K562 (cell line): ENCODE measurements around the gene CCDC152. TPM values are rescaled to one million over a fixed set of nuclear protein-coding genes. Genes with fewer than 3 reads are reported as not detected.

ENCODE experiments used
- ATAC-seq: fragments of 200-7000 bp; cut with Tn5 transposase; 3 replicates; pipeline ENCODE4 v1.9.1; 2020; ENCODE audit warnings: moderate library complexity
- BruUV-seq: library from RNA; stranded (reverse); fragments of 400-500 nt; replicated peaks from 2 replicates; lab custom pipeline; 2021; lab: Mats Ljungman, UMichigan
- CTCF ChIA-PET: fragments of 300-600 bp; formaldehyde crosslinking; extraction: SDS; loops from one replicate; lab custom pipeline; 2021; ENCODE audit warnings: low intra/inter-chr PET ratio; lab: Yijun Ruan, JAX
- POLR2A ChIA-PET: fragments of 300-600, 350-650 bp; sonication (Branson Sonifier 250); formaldehyde crosslinking; extraction: SDS; loops from one replicate; lab custom pipeline; 2021; ENCODE audit warnings: antibody characterized with exemption, inconsistent platforms; lab: Yijun Ruan, JAX
- DNase-seq, 4 experiments: peaks; one replicate each; pipeline versions ENCODE4 v3.0.0 to v3.0.0-alpha.2; 2011 to 2018; ENCODE audit warnings: low spot score in 3 of 4, mixed read lengths in 3 of 4; ENCODE audit errors: extremely low read depth in 1 of 4
- FAIRE-seq: peaks from 2 replicates; lab custom pipeline; 2011; peaks lifted over from hg19 to GRCh38; lab: Jason Lieb, UNC
- H2AFZ ChIP-seq: 2 replicates; pipeline ENCODE4 v1.6.0; 2011; ENCODE audit warnings: low read depth, low read length, control low read depth, inconsistent platforms
- H3K27ac ChIP-seq: fragments of 200-600 bp; 3 replicates; pipeline ENCODE4 v1.8.0; 2011; ENCODE audit warnings: low read depth, mild to moderate bottlenecking, control low read depth, inconsistent platforms, low read length, moderate library complexity, mixed read lengths; ENCODE audit errors: extremely low read depth
- H3K27me3 ChIP-seq, 2 experiments: fragments of 300-600 bp in 1 of 2; 2 replicates in 1 of 2; 3 replicates in 1 of 2; pipeline versions ENCODE4 v1.6.0 to v1.8.0; 2011; ENCODE audit warnings: inconsistent platforms in 2 of 2, low read length in 2 of 2, mild to moderate bottlenecking in 1 of 2, mixed read lengths in 1 of 2, moderate library complexity in 1 of 2; ENCODE audit not compliant: control insufficient read depth in 2 of 2, insufficient read depth in 2 of 2
- H3K36me3 ChIP-seq: fragments of 300-600 bp; 3 replicates; pipeline ENCODE4 v1.8.0; 2011; ENCODE audit warnings: mild to moderate bottlenecking, low read length, inconsistent platforms; ENCODE audit not compliant: control insufficient read depth, insufficient read depth
- H3K4me1 ChIP-seq, 2 experiments: fragments of 200-600 bp in 1 of 2; replicated peaks in 1 of 2; 2 replicates in 1 of 2; 3 replicates in 1 of 2; pipeline versions ENCODE4 v1.5.1 to v1.8.0; 2011; ENCODE audit warnings: inconsistent platforms in 2 of 2, low read length in 2 of 2, mild to moderate bottlenecking in 1 of 2, mixed read lengths in 1 of 2, moderate library complexity in 1 of 2; ENCODE audit not compliant: control insufficient read depth in 2 of 2, insufficient read depth in 2 of 2
- H3K4me2 ChIP-seq: 2 replicates; pipeline ENCODE4 v1.6.1; 2011; ENCODE audit warnings: low read length, control low read depth, inconsistent platforms, mixed read lengths; ENCODE audit not compliant: insufficient read depth
- H3K4me3 ChIP-seq: fragments of 200-600 bp; sonication (generic), shearing (Covaris generic); 2 replicates; pipeline ENCODE4 v1.5.1; 2016; ENCODE audit warnings: control low read depth, inconsistent platforms
- H3K79me2 ChIP-seq: fragments of 200-600 bp; 3 replicates; pipeline ENCODE4 v1.8.0; 2011; ENCODE audit warnings: low read length, inconsistent platforms; ENCODE audit not compliant: control insufficient read depth, insufficient read depth
- H3K9ac ChIP-seq, 2 experiments: 2 replicates each; pipeline versions ENCODE4 v1.6.0 to v1.6.1; 2011; ENCODE audit warnings: low read depth in 2 of 2, low read length in 2 of 2, control low read depth in 1 of 2, inconsistent platforms in 1 of 2, mild to moderate bottlenecking in 1 of 2, mixed read lengths in 1 of 2; ENCODE audit not compliant: insufficient read depth in 1 of 2
- H3K9me1 ChIP-seq: one replicate; pipeline ENCODE4 v1.6.0; 2011; ENCODE audit warnings: inconsistent platforms, mild to moderate bottlenecking, low read length, moderate library complexity; ENCODE audit not compliant: control insufficient read depth, insufficient read depth
- H3K9me3 ChIP-seq: replicated peaks from 2 replicates; pipeline ENCODE4 v1.5.1; 2011; ENCODE audit warnings: low read depth, low read length, inconsistent platforms; ENCODE audit not compliant: control insufficient read depth, insufficient read depth
- H4K20me1 ChIP-seq: replicated peaks from 2 replicates; pipeline ENCODE4 v1.6.1; 2011; ENCODE audit warnings: low read length, inconsistent platforms, mixed read lengths; ENCODE audit not compliant: control insufficient read depth, insufficient read depth
- BRD4 ChIP-seq: fragments of 200-600 bp; sonication (generic); IDR thresholded peaks from 2 replicates; pipeline ENCODE4 v1.6.1; 2017; ENCODE audit warnings: inconsistent platforms
- CREM ChIP-seq: IDR thresholded peaks from 2 replicates; pipeline ENCODE4 v1.6.1; 2014; ENCODE audit warnings: antibody characterized with exemption, low read depth
- CSDE1 ChIP-seq, 2 experiments: fragments of 450-650 bp; IDR thresholded peaks; 2 replicates each; pipeline ENCODE4 v1.6.1; 2016; ENCODE audit warnings: mild to moderate bottlenecking in 1 of 2
- CTCF ChIP-seq, 3 experiments: IDR thresholded peaks in 2 of 3; conservative IDR thresholded peaks in 1 of 3; 2 replicates each; pipeline ENCODE4 v1.5.1; 2011 to 2012; ENCODE audit warnings: low read length in 3 of 3, mild to moderate bottlenecking in 3 of 3, control low read depth in 2 of 3, improper control_type of control experiment in 1 of 3, inconsistent platforms in 1 of 3, low read depth in 1 of 3, mixed read lengths in 1 of 3, moderate library complexity in 1 of 3; ENCODE audit not compliant: insufficient read depth in 2 of 3
- HNRNPH1 ChIP-seq: fragments of 200-400 bp; formaldehyde crosslinking; optimal IDR thresholded peaks from 2 replicates; pipeline ENCODE3; 2017; ENCODE audit warnings: low read depth, mild to moderate bottlenecking, low read length, moderate library complexity
- MCM2 ChIP-seq: fragments of 450-650 bp; IDR thresholded peaks from 2 replicates; pipeline ENCODE4 v1.6.1; 2017; ENCODE audit warnings: low read depth, mild to moderate bottlenecking
- NCOA4 ChIP-seq: fragments of 450-650 bp; IDR thresholded peaks from 2 replicates; pipeline ENCODE4 v1.6.1; 2018; ENCODE audit warnings: mild to moderate bottlenecking; ENCODE audit not compliant: partially characterized antibody
- NFE2L1 ChIP-seq: fragments of 450-650 bp; IDR thresholded peaks from 2 replicates; pipeline ENCODE4 v1.6.1; 2016; ENCODE audit warnings: missing genetic modification characterization, low read depth, mild to moderate bottlenecking, missing compliant biosample characterization, moderate library complexity, borderline replicate concordance
- RBFOX2 ChIP-seq: fragments of 200-400 bp; formaldehyde crosslinking; IDR thresholded peaks from 2 replicates; pipeline ENCODE4 v1.6.1; 2017; ENCODE audit warnings: low read depth, mild to moderate bottlenecking, low read length, moderate library complexity
- SPI1 ChIP-seq: IDR thresholded peaks from 2 replicates; pipeline ENCODE4 v1.6.1; 2011; ENCODE audit warnings: low read depth, low read length, control low read depth, borderline replicate concordance
- TAF15 ChIP-seq: fragments of 200-400 bp; formaldehyde crosslinking; IDR thresholded peaks from 2 replicates; pipeline ENCODE4 v1.6.1; 2017; ENCODE audit warnings: mild to moderate bottlenecking, low read depth, low read length, moderate library complexity
- WGBS: fragments of 100-300 bp; shearing (Covaris generic); methylation state at CpG from one replicate; pipeline ENCODE4 v1.1.6; 2016; ENCODE audit warnings: low coverage, mixed read lengths; ENCODE audit not compliant: insufficient coverage; ENCODE audit errors: missing lambda C conversion rate; 5-methylcytosine and 5-hydroxymethylcytosine counted together
- in situ Hi-C: fragments of 300-500 bp; cut with MboI; formaldehyde crosslinking; loops from 4 replicates; pipeline ENCODE4 v1.15.0; 2018; ENCODE audit warnings: inconsistent platforms, mixed read lengths
- intact Hi-C: fragments of 100-400 bp; cut with micrococcal nuclease; formaldehyde crosslinking; loops from 2 replicates; pipeline ENCODE4 v1.14.2; 2022
- polyA plus RNA-seq, 8 experiments: library from polyadenylated mRNA; depleted of rRNA in 4 of 8; stranded (reverse) in 5 of 8; unstranded in 3 of 8; fragments of >200 nt; fragmentation: Nextera tagmentation in 2 of 8; fragmentation: Illumina TruSeq in 1 of 8; extraction: Ambion mirVana in 2 of 8; extraction: Trizol in 1 of 8; gene quantifications; 2 replicates each; pipeline versions ENCODE4 v1.2.1 to v1.2.3, GENCODE V29; 2011 to 2014; ENCODE audit warnings: inconsistent platforms in 1 of 8, missing spikeins in 1 of 8
- total RNA-seq, 7 experiments: library from RNA; depleted of rRNA in 6 of 7; stranded (reverse); fragments of >200 nt in 6 of 7; fragmentation: Illumina TruSeq in 2 of 7; extraction: Trizol in 2 of 7; gene quantifications; 2 replicates each; pipeline versions ENCODE4 v1.2.1 to v1.2.3, GENCODE V29; 2011 to 2021; ENCODE audit warnings: low replicate concordance in 1 of 7
- TF ChIP-seq, protein P1 (sequence below): fragments of 150-350 bp; IDR thresholded peaks from 2 replicates; pipeline ENCODE4 v1.6.1; 2014; ENCODE audit warnings: low read depth, mild to moderate bottlenecking, low read length, borderline replicate concordance
- TF ChIP-seq, protein P2 (sequence below): fragments of 450-650 bp; IDR thresholded peaks from 2 replicates; pipeline ENCODE4 v1.6.1; 2016

CCDC152 gene
- total and polyA plus RNA-seq, 9 of the 15 experiments (the other 6 are each of a cell fraction or from before 2014, with no cell fraction given), result 2.5 to 11.6 (median 5.1) TPM

DNA sequence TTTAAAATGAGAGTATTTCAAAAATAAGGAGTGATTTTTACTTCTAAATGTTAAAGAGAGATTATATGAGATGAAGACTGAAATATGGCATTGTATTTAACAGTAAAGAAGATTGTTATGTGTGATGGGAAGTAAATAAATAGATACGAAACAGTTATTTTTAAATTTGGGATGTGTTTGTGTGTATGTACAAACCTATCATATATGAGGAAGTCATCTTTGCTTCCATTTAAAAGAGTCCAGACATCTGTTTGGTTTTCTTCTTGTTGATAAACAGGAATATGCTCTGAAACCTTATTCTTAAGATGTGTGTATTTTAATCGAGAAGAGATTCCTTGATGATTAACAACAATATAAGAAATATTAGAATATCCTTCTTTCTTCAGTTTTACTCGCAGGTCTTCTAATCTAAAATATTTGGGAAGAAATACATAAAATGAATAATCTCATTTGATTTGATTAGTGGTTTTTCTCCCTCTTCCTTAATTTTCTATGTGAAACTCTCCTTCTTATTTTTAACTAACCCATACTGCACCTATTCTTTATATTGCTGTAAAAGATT lies 50.2 kb downstream of the CCDC152 start (continued):
- TF ChIP-seq, protein P1, sequence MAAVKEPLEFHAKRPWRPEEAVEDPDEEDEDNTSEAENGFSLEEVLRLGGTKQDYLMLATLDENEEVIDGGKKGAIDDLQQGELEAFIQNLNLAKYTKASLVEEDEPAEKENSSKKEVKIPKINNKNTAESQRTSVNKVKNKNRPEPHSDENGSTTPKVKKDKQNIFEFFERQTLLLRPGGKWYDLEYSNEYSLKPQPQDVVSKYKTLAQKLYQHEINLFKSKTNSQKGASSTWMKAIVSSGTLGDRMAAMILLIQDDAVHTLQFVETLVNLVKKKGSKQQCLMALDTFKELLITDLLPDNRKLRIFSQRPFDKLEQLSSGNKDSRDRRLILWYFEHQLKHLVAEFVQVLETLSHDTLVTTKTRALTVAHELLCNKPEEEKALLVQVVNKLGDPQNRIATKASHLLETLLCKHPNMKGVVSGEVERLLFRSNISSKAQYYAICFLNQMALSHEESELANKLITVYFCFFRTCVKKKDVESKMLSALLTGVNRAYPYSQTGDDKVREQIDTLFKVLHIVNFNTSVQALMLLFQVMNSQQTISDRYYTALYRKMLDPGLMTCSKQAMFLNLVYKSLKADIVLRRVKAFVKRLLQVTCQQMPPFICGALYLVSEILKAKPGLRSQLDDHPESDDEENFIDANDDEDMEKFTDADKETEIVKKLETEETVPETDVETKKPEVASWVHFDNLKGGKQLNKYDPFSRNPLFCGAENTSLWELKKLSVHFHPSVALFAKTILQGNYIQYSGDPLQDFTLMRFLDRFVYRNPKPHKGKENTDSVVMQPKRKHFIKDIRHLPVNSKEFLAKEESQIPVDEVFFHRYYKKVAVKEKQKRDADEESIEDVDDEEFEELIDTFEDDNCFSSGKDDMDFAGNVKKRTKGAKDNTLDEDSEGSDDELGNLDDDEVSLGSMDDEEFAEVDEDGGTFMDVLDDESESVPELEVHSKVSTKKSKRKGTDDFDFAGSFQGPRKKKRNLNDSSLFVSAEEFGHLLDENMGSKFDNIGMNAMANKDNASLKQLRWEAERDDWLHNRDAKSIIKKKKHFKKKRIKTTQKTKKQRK, result no peak
- no peak for TF ChIP-seq RBFOX2
- no peak for TF ChIP-seq MCM2
- no peak for TF ChIP-seq CREM

- Histone ChIP-seq H3K36me3 (no peaks in the 10 kb centered on the region), H2AFZ (no peak overlapping the region), H3K9ac (no peak overlapping the region), H4K20me1 (no peaks in the 10 kb centered on the region), H3K4me2 (no peak overlapping the region), H3K4me1 (no peaks in the 10 kb centered on the region; a peak in 1 of 5 replicates), H3K27ac (no peak overlapping the region), H3K27me3 (no peaks in the 10 kb centered on the region), H3K79me2 (no peaks in the 10 kb centered on the region), H3K9me1 (no peaks in the 10 kb centered on the region), H3K4me3 (no peak overlapping the region), H3K9me3 (no peaks in the 10 kb centered on the region)
- BruUV-seq, result no TSS peak
- WGBS, result 19% methylated on average over 2 of the region's 2 CpGs
- intact Hi-C loops (loop anchor here (5.0 kb wide), 1 partner anchor 79 kb away; no protein-coding TSS in a partner anchor), in situ Hi-C loops (no loop called here)
- FAIRE-seq (no peak), ATAC-seq (peak; percentile 71), DNase-seq (peak in 2 of 4 experiments; percentile 22 to 32)
- CTCF ChIA-PET, result interaction anchor here (0.6 kb wide), 1 partner anchor 298 kb away, joined by 3 read pairs; no protein-coding TSS in a partner anchor
- POLR2A ChIA-PET, result interaction anchor here (1.0 kb wide), 1 partner anchor 63 kb away, joined by 3 read pairs; no protein-coding TSS in a partner anchor
- no peak for TF ChIP-seq SPI1
- no peak for TF ChIP-seq NFE2L1 (tag)
- no peak for TF ChIP-seq HNRNPH1
- TF ChIP-seq CTCF (IDR thresholded peaks at IDR 0.05 in 2 of 3, conservative IDR thresholded peaks at IDR 0.05 in 1 of 3; ENCODE audit: insufficient read depth in 2 of 3, low read depth in 1 of 3, low read length in 3 of 3), result peak in 2 of 3 experiments; percentile 15 to 29; a peak in 1 of 6 replicates
- no peak for TF ChIP-seq NCOA4
- TF ChIP-seq, protein P2, sequence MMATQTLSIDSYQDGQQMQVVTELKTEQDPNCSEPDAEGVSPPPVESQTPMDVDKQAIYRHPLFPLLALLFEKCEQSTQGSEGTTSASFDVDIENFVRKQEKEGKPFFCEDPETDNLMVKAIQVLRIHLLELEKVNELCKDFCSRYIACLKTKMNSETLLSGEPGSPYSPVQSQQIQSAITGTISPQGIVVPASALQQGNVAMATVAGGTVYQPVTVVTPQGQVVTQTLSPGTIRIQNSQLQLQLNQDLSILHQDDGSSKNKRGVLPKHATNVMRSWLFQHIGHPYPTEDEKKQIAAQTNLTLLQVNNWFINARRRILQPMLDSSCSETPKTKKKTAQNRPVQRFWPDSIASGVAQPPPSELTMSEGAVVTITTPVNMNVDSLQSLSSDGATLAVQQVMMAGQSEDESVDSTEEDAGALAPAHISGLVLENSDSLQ, result no peak
- TF ChIP-seq CSDE1 (IDR thresholded peaks at IDR 0.05), result no peak
- no peak for TF ChIP-seq TAF15
- no peak for TF ChIP-seq BRD4
Observed at GRCh38 chr5:42807722-42808447, 51.3 kb downstream of the CCDC152 start.
